ENCODE results near the gene AGR3.

The AGR3 gene

GRCh38 chr7:16816824-16817223 lies 65.0 kb downstream of the AGR3 start:
- TF ChIP-seq, protein P1, sequence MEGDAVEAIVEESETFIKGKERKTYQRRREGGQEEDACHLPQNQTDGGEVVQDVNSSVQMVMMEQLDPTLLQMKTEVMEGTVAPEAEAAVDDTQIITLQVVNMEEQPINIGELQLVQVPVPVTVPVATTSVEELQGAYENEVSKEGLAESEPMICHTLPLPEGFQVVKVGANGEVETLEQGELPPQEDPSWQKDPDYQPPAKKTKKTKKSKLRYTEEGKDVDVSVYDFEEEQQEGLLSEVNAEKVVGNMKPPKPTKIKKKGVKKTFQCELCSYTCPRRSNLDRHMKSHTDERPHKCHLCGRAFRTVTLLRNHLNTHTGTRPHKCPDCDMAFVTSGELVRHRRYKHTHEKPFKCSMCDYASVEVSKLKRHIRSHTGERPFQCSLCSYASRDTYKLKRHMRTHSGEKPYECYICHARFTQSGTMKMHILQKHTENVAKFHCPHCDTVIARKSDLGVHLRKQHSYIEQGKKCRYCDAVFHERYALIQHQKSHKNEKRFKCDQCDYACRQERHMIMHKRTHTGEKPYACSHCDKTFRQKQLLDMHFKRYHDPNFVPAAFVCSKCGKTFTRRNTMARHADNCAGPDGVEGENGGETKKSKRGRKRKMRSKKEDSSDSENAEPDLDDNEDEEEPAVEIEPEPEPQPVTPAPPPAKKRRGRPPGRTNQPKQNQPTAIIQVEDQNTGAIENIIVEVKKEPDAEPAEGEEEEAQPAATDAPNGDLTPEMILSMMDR (IDR thresholded peaks at IDR 0.05; ENCODE audit: low read depth, low read length) = no peak
- H3K4me3 ChIP-seq (ENCODE audit: low read depth, low read length) = no peak overlapping the region

DNA sequence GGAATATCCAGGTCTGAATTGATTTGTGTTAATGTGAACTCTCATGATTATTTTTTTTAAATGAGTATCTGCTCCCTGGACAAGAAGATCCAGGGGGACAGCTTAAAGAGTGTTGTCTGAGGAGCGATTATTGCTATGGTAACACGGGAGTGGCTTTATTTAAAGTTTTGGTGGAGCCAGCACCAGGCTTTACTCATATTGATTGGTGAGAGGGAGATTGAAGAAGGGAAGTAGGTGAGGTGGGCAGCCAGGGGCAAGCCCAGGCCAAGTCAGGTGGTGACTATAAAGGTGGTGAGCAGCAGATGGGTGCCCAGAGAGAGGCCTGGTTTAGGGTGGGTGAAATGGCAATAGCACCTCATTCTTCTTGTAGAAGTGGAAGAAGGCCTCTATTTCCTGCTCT lies 66.8 kb downstream of the AGR3 start:
- H3K4me3 ChIP-seq (ENCODE audit: low read depth, low read length) = no peak overlapping the region
- TF ChIP-seq, protein P1 (IDR thresholded peaks at IDR 0.05; ENCODE audit: low read depth, low read length) = no peak

DNA sequence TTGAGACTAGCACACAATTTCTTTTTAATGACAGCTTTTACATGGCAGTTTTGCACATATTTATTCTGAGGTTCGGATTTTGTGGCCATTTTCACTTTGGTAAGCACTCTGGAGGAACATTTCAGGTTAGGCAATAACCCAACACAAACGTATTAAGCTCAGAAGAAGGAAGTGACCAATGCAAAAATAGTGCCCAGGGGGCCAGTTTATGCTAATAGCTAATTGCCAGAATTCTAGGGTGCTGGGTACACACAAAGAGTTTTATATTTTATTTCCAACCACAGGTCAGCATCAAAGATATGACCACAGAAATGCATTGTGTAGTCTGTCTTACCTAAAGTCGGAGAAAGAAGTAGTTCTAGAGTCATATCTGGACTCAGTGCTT lies 68.6 kb downstream of the AGR3 start:
- TF ChIP-seq, protein P1 (IDR thresholded peaks at IDR 0.05; ENCODE audit: low read depth, low read length) = no peak
- no peak overlapping the region for H3K4me3 ChIP-seq (ENCODE audit: low read depth, low read length)

DNA sequence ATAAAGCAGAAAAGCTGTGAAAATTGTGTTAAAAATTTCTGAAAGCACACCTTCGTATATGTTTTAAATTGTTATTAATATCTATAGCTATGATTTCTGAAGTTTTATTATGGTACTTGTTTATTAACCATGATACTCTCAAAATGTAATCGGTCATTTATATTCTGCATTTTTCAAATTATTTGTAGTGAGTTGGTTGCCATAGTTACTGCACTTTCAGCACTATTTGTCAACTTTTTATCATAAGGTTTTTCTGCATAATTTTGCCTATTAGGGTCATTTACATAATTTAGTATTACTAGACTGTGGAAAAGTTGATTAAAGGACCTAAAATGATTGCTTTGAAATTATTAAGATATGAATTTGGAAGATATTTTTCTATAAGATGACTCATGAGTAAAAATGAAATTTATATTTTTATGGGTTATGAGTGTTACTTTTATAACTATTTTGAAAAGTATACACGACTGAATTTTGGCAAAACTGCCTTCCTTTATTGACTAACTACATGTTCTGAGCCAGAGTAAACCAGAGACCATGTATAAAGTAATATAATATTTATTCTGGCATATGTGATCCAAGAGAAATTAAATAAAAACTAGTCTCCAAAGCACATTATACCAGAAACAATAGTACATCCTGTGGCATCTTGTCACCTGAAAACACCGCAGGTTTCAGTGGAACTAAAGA lies 69.1 kb downstream of the AGR3 start:
- TF ChIP-seq, protein P1 (IDR thresholded peaks at IDR 0.05; ENCODE audit: low read depth, low read length) = no peak
- no peak overlapping the region for H3K4me3 ChIP-seq (ENCODE audit: low read depth, low read length)

- TF ChIP-seq, protein P1 (IDR thresholded peaks at IDR 0.05; ENCODE audit: low read depth, low read length) = no peak
- no peak overlapping the region for H3K4me3 ChIP-seq (ENCODE audit: low read depth, low read length)
Measured at GRCh38 chr7:16811551-16811950, 70.2 kb downstream of the AGR3 start.

- H3K4me3 ChIP-seq (ENCODE audit: low read depth, low read length) = no peak overlapping the region
- TF ChIP-seq, protein P1 (IDR thresholded peaks at IDR 0.05; ENCODE audit: low read depth, low read length) = no peak
Measured at GRCh38 chr7:16810573-16810972, 71.2 kb downstream of the AGR3 start.

DNA sequence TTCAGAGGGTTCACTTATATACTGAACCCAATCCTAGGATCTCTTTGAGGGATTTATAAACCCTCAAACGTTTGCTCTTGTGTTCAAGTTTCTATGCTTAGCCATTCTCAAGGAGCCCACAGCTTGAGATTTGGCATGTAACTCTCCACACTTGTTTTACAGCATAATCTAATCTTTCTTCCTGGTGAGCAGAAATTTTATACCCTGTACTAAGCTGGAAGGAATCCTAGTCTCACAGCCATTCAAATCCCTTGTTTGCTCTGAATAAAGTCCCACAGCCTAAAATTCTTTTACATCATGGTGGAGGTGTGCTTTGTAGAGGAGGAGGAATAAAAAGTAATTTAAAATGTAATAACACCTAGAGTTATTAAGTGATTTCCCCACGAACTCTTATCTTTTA lies 71.7 kb downstream of the AGR3 start:
- H3K4me3 ChIP-seq (ENCODE audit: low read depth, low read length) = no peak overlapping the region
- TF ChIP-seq, protein P1 (IDR thresholded peaks at IDR 0.05; ENCODE audit: low read depth, low read length) = no peak

Measured in WI38 (cell line).